ENCODE results near the gene MRPL54. TPM values are rescaled to one million over a fixed set of nuclear protein-coding genes. Genes with fewer than 3 reads are reported as not detected.

The MRPL54 gene
- total and polyA plus RNA-seq, 2 experiments from 2014 or later, result 29.7 to 89.9 TPM

DNA sequence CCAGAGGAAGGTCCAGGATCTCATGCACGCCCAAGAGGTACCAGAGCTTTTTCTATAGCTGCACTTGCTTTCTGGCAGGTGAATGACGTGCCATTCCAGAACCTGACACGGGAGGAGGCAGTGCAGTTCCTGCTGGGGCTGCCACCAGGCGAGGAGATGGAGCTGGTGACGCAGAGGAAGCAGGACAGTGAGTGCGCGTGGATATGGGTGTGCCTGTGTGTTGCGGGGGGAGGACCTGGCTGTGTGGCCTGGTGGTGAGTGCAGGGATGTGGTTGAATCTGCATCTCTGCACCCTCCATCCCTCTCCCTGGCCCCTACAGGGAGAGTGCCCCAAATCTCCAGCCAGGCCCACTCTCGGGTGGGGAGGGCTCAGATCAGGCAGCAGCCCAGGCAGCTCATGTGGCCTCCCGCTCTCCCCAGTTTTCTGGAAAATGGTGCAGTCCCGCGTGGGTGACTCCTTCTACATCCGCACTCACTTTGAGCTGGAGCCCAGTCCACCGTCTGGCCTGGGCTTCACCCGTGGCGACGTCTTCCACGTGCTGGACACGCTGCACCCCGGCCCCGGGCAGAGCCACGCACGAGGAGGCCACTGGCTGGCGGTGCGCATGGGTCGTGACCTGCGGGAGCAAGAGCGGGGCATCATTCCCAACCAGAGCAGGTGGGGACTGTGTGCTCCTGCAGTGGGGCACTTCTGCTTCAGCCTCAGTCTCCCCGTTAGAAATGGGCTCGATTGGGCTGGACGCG is 23.8 kb upstream of the MRPL54 start:
- Histone ChIP-seq H3K4me1 (ENCODE audit: insufficient read depth) (no peaks in the 10 kb centered on the region), H3K36me3 (ENCODE audit: insufficient read depth) (no peaks in the 10 kb centered on the region), H3K27me3 (ENCODE audit: insufficient read depth) (no peaks in the 10 kb centered on the region), H3K4me3 (no peak overlapping the region), H2AFZ (no peak overlapping the region), H3K27ac (ENCODE audit: low read depth) (no peak overlapping the region), H3K9me2 (ENCODE audit: insufficient read depth) (no peaks in the 10 kb centered on the region), H3K4me2 (no peak overlapping the region), H3K79me2 (replicated peaks; ENCODE audit: insufficient read depth) (no peaks in the 10 kb centered on the region), H4K20me1 (replicated peaks; ENCODE audit: insufficient read depth) (no peaks in the 10 kb centered on the region), H3F3A (replicated peaks; ENCODE audit: low read depth) (no peaks in the 10 kb centered on the region)
- H3K4me3 Mint-ChIP-seq, result no peak overlapping the region
- no peak overlapping the region for H3K27ac Mint-ChIP-seq
- no peaks in the 10 kb centered on the region for H3K4me1 Mint-ChIP-seq
- no peaks in the 10 kb centered on the region for H3K9me3 Mint-ChIP-seq
- TF ChIP-seq JUNB (IDR thresholded peaks at IDR 0.05; ENCODE audit: unreplicated experiment) (no peak), NANOG (IDR thresholded peaks at IDR 0.05; ENCODE audit: borderline replicate concordance) (no peak), POLR2AphosphoS5 (IDR thresholded peaks at IDR 0.05; ENCODE audit: low read depth) (no peak), EZH2phosphoT487 (IDR thresholded peaks at IDR 0.05; ENCODE audit: unreplicated experiment) (no peak), CREB1 (CRISPR knock-in tag; IDR thresholded peaks at IDR 0.05; ENCODE audit: low read depth) (no peak), ZNF331 (CRISPR knock-in tag; IDR thresholded peaks at IDR 0.05; ENCODE audit: low read depth) (no peak), EZH2 (IDR thresholded peaks at IDR 0.05; ENCODE audit: low read depth, unreplicated experiment) (no peak), ZNF114 (CRISPR knock-in tag; IDR thresholded peaks at IDR 0.05) (no peak)
- TF ChIP-seq, protein P1, sequence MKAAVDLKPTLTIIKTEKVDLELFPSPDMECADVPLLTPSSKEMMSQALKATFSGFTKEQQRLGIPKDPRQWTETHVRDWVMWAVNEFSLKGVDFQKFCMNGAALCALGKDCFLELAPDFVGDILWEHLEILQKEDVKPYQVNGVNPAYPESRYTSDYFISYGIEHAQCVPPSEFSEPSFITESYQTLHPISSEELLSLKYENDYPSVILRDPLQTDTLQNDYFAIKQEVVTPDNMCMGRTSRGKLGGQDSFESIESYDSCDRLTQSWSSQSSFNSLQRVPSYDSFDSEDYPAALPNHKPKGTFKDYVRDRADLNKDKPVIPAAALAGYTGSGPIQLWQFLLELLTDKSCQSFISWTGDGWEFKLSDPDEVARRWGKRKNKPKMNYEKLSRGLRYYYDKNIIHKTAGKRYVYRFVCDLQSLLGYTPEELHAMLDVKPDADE (IDR thresholded peaks at IDR 0.05), result no peak
- TF ChIP-seq, protein P2, sequence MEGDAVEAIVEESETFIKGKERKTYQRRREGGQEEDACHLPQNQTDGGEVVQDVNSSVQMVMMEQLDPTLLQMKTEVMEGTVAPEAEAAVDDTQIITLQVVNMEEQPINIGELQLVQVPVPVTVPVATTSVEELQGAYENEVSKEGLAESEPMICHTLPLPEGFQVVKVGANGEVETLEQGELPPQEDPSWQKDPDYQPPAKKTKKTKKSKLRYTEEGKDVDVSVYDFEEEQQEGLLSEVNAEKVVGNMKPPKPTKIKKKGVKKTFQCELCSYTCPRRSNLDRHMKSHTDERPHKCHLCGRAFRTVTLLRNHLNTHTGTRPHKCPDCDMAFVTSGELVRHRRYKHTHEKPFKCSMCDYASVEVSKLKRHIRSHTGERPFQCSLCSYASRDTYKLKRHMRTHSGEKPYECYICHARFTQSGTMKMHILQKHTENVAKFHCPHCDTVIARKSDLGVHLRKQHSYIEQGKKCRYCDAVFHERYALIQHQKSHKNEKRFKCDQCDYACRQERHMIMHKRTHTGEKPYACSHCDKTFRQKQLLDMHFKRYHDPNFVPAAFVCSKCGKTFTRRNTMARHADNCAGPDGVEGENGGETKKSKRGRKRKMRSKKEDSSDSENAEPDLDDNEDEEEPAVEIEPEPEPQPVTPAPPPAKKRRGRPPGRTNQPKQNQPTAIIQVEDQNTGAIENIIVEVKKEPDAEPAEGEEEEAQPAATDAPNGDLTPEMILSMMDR (conservative IDR thresholded peaks at IDR 0.05; ENCODE audit: low read depth in 2 of 2), result no peak
- TF ChIP-seq, protein P3, sequence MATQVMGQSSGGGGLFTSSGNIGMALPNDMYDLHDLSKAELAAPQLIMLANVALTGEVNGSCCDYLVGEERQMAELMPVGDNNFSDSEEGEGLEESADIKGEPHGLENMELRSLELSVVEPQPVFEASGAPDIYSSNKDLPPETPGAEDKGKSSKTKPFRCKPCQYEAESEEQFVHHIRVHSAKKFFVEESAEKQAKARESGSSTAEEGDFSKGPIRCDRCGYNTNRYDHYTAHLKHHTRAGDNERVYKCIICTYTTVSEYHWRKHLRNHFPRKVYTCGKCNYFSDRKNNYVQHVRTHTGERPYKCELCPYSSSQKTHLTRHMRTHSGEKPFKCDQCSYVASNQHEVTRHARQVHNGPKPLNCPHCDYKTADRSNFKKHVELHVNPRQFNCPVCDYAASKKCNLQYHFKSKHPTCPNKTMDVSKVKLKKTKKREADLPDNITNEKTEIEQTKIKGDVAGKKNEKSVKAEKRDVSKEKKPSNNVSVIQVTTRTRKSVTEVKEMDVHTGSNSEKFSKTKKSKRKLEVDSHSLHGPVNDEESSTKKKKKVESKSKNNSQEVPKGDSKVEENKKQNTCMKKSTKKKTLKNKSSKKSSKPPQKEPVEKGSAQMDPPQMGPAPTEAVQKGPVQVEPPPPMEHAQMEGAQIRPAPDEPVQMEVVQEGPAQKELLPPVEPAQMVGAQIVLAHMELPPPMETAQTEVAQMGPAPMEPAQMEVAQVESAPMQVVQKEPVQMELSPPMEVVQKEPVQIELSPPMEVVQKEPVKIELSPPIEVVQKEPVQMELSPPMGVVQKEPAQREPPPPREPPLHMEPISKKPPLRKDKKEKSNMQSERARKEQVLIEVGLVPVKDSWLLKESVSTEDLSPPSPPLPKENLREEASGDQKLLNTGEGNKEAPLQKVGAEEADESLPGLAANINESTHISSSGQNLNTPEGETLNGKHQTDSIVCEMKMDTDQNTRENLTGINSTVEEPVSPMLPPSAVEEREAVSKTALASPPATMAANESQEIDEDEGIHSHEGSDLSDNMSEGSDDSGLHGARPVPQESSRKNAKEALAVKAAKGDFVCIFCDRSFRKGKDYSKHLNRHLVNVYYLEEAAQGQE (IDR thresholded peaks at IDR 0.05; ENCODE audit: unreplicated experiment), result no peak
- DNase-seq (ENCODE audit: low spot score) (no peak), ATAC-seq (no peak)
- peaks cover 4% of the 10 kb centered on the region for H3K27me3 Mint-ChIP-seq (ENCODE audit: insufficient read depth, low read depth, poor library complexity)
- H3K36me3 Mint-ChIP-seq (ENCODE audit: low read depth), result 0 out of 3 replicates have a peak, but pooled peaks cover 3% of the 10 kb centered on the region
